ENCODE results near the gene ELK3.

DNA sequence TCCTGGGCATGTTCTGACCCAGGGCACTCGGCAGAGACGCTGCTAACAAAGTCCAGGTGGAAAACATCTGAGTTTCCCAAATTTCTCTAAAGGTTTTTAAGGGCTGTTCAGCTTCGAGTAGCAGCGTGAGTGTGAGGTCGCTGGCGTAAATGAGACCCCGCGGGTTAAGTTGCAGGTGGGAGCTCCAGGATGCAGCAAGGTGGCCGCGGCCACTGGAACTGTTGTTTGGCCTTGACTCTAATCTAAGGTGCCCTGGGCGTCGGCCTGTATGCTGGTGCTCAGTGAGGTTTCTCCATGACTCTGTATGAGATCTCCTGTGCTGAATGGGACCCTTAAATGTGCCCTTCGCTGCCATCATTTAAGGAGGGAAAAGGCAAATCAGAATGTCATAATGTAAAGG, 50.7 kb downstream of the ELK3 start:
- TF ChIP-seq CTCF (IDR thresholded peaks at IDR 0.05) (no peak), POLR2A (IDR thresholded peaks at IDR 0.05) (no peak), EP300 (IDR thresholded peaks at IDR 0.05) (no peak), POLR2AphosphoS5 (IDR thresholded peaks at IDR 0.05) (no peak)
